HCT116 (cell line): ENCODE results near the gene CDX1. TPM values are rescaled to one million over a fixed set of nuclear protein-coding genes. Genes with fewer than 3 reads are reported as not detected.

Experiments used
- ATAC-seq: fragments of 200-7000 bp; cut with Tn5 transposase; 2 replicates; pipeline ENCODE4 v1.9.1; 2020; ENCODE audit warnings: mild to moderate bottlenecking, moderate library complexity
- BruUV-seq: library from RNA; stranded (reverse); fragments of 400-500 nt; replicated peaks from 2 replicates; lab custom pipeline; 2021; lab: Mats Ljungman, UMichigan
- CTCF ChIA-PET: fragments of 300-600 bp; sonication (Branson Sonifier 250); formaldehyde crosslinking; loops from one replicate; lab custom pipeline; 2021; ENCODE audit warnings: antibody characterized with exemption; lab: Charles Lee
- POLR2A ChIA-PET: fragments of 300-600, 350-600 bp; sonication (Branson Sonifier 250); formaldehyde crosslinking; loops from one replicate; lab custom pipeline; 2021; ENCODE audit warnings: antibody characterized with exemption; lab: Charles Lee
- RAD21 ChIA-PET, 2 experiments: fragments of 300-600 bp; sonication (Branson Sonifier 250); formaldehyde crosslinking; loops; one replicate each; lab custom pipeline; 2023; ENCODE audit warnings: low total read pairs in 2 of 2; ENCODE audit not compliant: uncharacterized antibody in 2 of 2, unreplicated experiment in 2 of 2, low non-redundant PET in 1 of 2; lab: Charles Lee
- DNase-seq: peaks from one replicate; pipeline ENCODE4 v3.0.0-alpha.2; 2010; ENCODE audit warnings: low read depth, low spot score
- H2AFZ ChIP-seq: fragments of 200-600 bp; shearing (Covaris generic), sonication (generic); 2 replicates; pipeline ENCODE4 v1.6.1; 2017; ENCODE audit warnings: low read depth, mixed run types, mixed read lengths, antibody characterized with exemption, low read length; ENCODE audit not compliant: poor library complexity, severe bottlenecking
- H3K27ac ChIP-seq: 2 replicates; pipeline ENCODE4 v1.5.1; 2012; ENCODE audit warnings: low read depth, low read length
- H3K27me3 ChIP-seq: fragments of 200-600 bp; sonication (generic); 2 replicates; pipeline ENCODE4 v1.6.1; 2016; ENCODE audit warnings: mixed run types, low read length, mixed read lengths; ENCODE audit not compliant: insufficient read depth
- H3K36me3 ChIP-seq, 2 experiments: fragments of 200-500 bp in 1 of 2; fragments of 200-600 bp in 1 of 2; sonication (Bioruptor generic) in 1 of 2; sonication (generic) in 1 of 2; 2 replicates each; pipeline versions ENCODE4 v1.5.1 to v1.6.1; 2014 to 2016; ENCODE audit warnings: low read length in 2 of 2, inconsistent platforms in 1 of 2, mixed read lengths in 1 of 2, mixed run types in 1 of 2; ENCODE audit not compliant: insufficient read depth in 2 of 2, control insufficient read depth in 1 of 2
- H3K4me1 ChIP-seq, 2 experiments: fragments of 200-600 bp in 1 of 2; sonication (generic) in 1 of 2; 2 replicates each; pipeline versions ENCODE4 v1.5.1 to v1.6.1; 2012 to 2017; ENCODE audit warnings: low read length in 2 of 2, inconsistent platforms in 1 of 2, mild to moderate bottlenecking in 1 of 2, mixed read lengths in 1 of 2, mixed run types in 1 of 2, moderate library complexity in 1 of 2; ENCODE audit not compliant: insufficient read depth in 2 of 2, control insufficient read depth in 1 of 2
- H3K4me2 ChIP-seq: fragments of 200-600 bp; sonication (generic); 2 replicates; pipeline ENCODE4 v1.6.1; 2017; ENCODE audit warnings: mixed run types, low read length, mixed read lengths
- H3K4me3 ChIP-seq, 2 experiments: fragments of 200-600 bp in 1 of 2; sonication (generic) in 1 of 2; replicated peaks in 1 of 2; 2 replicates each; pipeline ENCODE4 v1.5.1; 2011 to 2016; ENCODE audit warnings: low read length in 2 of 2, control low read depth in 1 of 2, low read depth in 1 of 2, mild to moderate bottlenecking in 1 of 2, mixed read lengths in 1 of 2, mixed run types in 1 of 2
- H3K79me2 ChIP-seq: fragments of 200-600 bp; sonication (generic); 2 replicates; pipeline ENCODE4 v1.6.1; 2017; ENCODE audit warnings: mild to moderate bottlenecking, mixed run types, low read length, moderate library complexity, mixed read lengths; ENCODE audit not compliant: insufficient read depth
- H3K9ac ChIP-seq: fragments of 200-600 bp; sonication (generic); 2 replicates; pipeline ENCODE4 v1.6.1; 2016; ENCODE audit warnings: low read length, mixed read lengths
- H3K9me2 ChIP-seq: fragments of 200-600 bp; sonication (generic), shearing (Covaris generic); 2 replicates; pipeline ENCODE4 v1.6.1; 2017; ENCODE audit warnings: mixed run types, mild to moderate bottlenecking, moderate library complexity; ENCODE audit not compliant: insufficient read depth
- H3K9me3 ChIP-seq, 2 experiments: fragments of 200-500 bp in 1 of 2; fragments of 200-600 bp in 1 of 2; sonication (Bioruptor generic) in 1 of 2; sonication (generic) in 1 of 2; 2 replicates each; pipeline ENCODE4 v1.6.1; 2014 to 2017; ENCODE audit warnings: low read length in 2 of 2, mixed read lengths in 2 of 2, inconsistent platforms in 1 of 2, low read depth in 1 of 2, mild to moderate bottlenecking in 1 of 2, mixed run types in 1 of 2, moderate library complexity in 1 of 2; ENCODE audit not compliant: control insufficient read depth in 1 of 2, insufficient read depth in 1 of 2
- H4K20me1 ChIP-seq: fragments of 200-600 bp; sonication (generic), shearing (Covaris generic); 2 replicates; pipeline ENCODE4 v1.6.1; 2017; ENCODE audit warnings: mixed run types, mild to moderate bottlenecking, moderate library complexity; ENCODE audit not compliant: insufficient read depth
- ATF3 ChIP-seq: IDR thresholded peaks from 2 replicates; pipeline ENCODE4 v1.6.1; 2012
- CEBPB ChIP-seq: IDR thresholded peaks from 2 replicates; pipeline ENCODE4 v1.6.1; 2012; ENCODE audit warnings: low read depth
- CTCF ChIP-seq, 3 experiments: fragments of 200-600 bp in 1 of 3; sonication (generic) in 1 of 3; IDR thresholded peaks in 2 of 3; conservative IDR thresholded peaks in 1 of 3; 2 replicates each; pipeline ENCODE4 v1.5.1; 2012 to 2017; ENCODE audit warnings: low read depth in 2 of 3, low read length in 2 of 3, antibody characterized with exemption in 1 of 3, borderline replicate concordance in 1 of 3, control low read depth in 1 of 3, mild to moderate bottlenecking in 1 of 3, mixed read lengths in 1 of 3, mixed run types in 1 of 3, moderate library complexity in 1 of 3; ENCODE audit not compliant: insufficient read depth in 1 of 3
- EZH2 ChIP-seq: fragments of 200-600 bp; sonication (generic); IDR thresholded peaks from 2 replicates; pipeline ENCODE4 v1.6.1; 2017; ENCODE audit warnings: antibody characterized with exemption, mixed run types
- MAX ChIP-seq: IDR thresholded peaks from 2 replicates; pipeline ENCODE4 v1.6.1; 2012
- REST ChIP-seq: IDR thresholded peaks from 2 replicates; pipeline ENCODE4 v1.6.1; 2012; ENCODE audit warnings: low read depth
- SIN3A ChIP-seq: IDR thresholded peaks from 2 replicates; pipeline ENCODE4 v1.6.1; 2012; ENCODE audit warnings: low read depth
- SRF ChIP-seq: IDR thresholded peaks from 2 replicates; pipeline ENCODE4 v1.6.1; 2012; ENCODE audit warnings: low read depth
- ZFX ChIP-seq: fragments of 450-650 bp; IDR thresholded peaks from 2 replicates; pipeline ENCODE4 v1.6.1; 2017
- intact Hi-C: fragments of 100-400 bp; cut with micrococcal nuclease; formaldehyde crosslinking; loops from 2 replicates; pipeline ENCODE4 v1.10.0; 2022
- total RNA-seq: library from RNA; stranded (reverse); gene quantifications from one replicate; pipeline ENCODE4 v1.2.1, GENCODE V29; 2021; ENCODE audit not compliant: unreplicated experiment

CDX1 gene
- total RNA-seq, 1 experiment from 2014 or later, result not detected

- no peak overlapping the region for H3K4me2 ChIP-seq
- no peaks in the 10 kb centered on the region for H3K27me3 ChIP-seq
- intact Hi-C loops, result no loop called here
- H3K36me3 ChIP-seq, result no peaks in the 10 kb centered on the region
- no peak overlapping the region for H2AFZ ChIP-seq
- TF ChIP-seq ATF3 (no peak), EZH2 (no peak), CTCF (IDR thresholded peaks at IDR 0.05 in 2 of 3, conservative IDR thresholded peaks at IDR 0.05 in 1 of 3; ENCODE audit: borderline replicate concordance in 1 of 3, insufficient read depth in 1 of 3, low read depth in 2 of 3, low read length in 2 of 3) (0 out of 6 replicates have a peak, but pooled peaks of 1 of the 3 experiments have one; percentile 12), ZFX (no peak)
- H3K4me1 ChIP-seq, result peaks cover 4 to 16% of the 10 kb centered on the region in 2 experiments; a peak in 3 of 4 replicates
- ChIA-PET RAD21 (no interaction called here), CTCF (interaction anchor here (1.3 kb wide), 1 partner anchor 11 kb away, joined by 3 read pairs; no protein-coding TSS in a partner anchor), POLR2A (no interaction called here)
- no peak for DNase-seq
- H3K9me2 ChIP-seq, result no peaks in the 10 kb centered on the region
- H3K79me2 ChIP-seq, result no peaks in the 10 kb centered on the region
- H3K9ac ChIP-seq, result no peak overlapping the region
- no peak for ATAC-seq
- H3K27ac ChIP-seq, result no peak overlapping the region
- no peak overlapping the region for H3K4me3 ChIP-seq
- H3K9me3 ChIP-seq, result no peaks in the 10 kb centered on the region
- BruUV-seq, result no TSS peak
- H4K20me1 ChIP-seq, result no peaks in the 10 kb centered on the region
Observed at GRCh38 chr5:150119421-150120061, 47.0 kb upstream of the CDX1 start.

GRCh38 chr5:150120062-150120441 lies 46.5 kb upstream of the CDX1 start:
- CTCF ChIA-PET, result no interaction called here
- intact Hi-C loops, result no loop called here

More at GRCh38 chr5:150120062-150120441, 46.5 kb upstream of the CDX1 start:
- no peak for TF ChIP-seq ZFX
- no peak for TF ChIP-seq MAX
- no peak for TF ChIP-seq CEBPB
- TF ChIP-seq REST, result no peak
- TF ChIP-seq SRF, result no peak
- TF ChIP-seq SIN3A, result no peak
- no peaks in the 10 kb centered on the region for H3K9me3 ChIP-seq
- H3K27me3 ChIP-seq, result no peaks in the 10 kb centered on the region
- H3K36me3 ChIP-seq, result no peaks in the 10 kb centered on the region
- H2AFZ ChIP-seq, result no peak overlapping the region
- peaks cover 4 to 16% of the 10 kb centered on the region in 2 experiments; a peak in 3 of 4 replicates for H3K4me1 ChIP-seq
- H3K4me2 ChIP-seq, result no peak overlapping the region
- H4K20me1 ChIP-seq, result no peaks in the 10 kb centered on the region
- no peak overlapping the region for H3K27ac ChIP-seq
- H3K4me3 ChIP-seq, result no peak overlapping the region
- ChIA-PET POLR2A (no interaction called here), RAD21 (no interaction called here)
- no TSS peak for BruUV-seq
- H3K9ac ChIP-seq, result no peak overlapping the region
- ATAC-seq, result no peak
- H3K9me2 ChIP-seq, result no peaks in the 10 kb centered on the region
- no peaks in the 10 kb centered on the region for H3K79me2 ChIP-seq
- no peak for DNase-seq
